Right cardiac atrium (tissue), 5 donors: ENCODE measurements around the gene PLEKHS1. TPM values are rescaled to one million over a fixed set of nuclear protein-coding genes. Genes with fewer than 3 reads are reported as not detected.
"Not testable (repeated sequence)": the region's sequence is repeated elsewhere in the genome, so short reads cannot be mapped to it uniquely, and the experiment has no call there.

Experiments
- ATAC-seq, 2 donors: fragments of 200-7000 bp; cut with Tn5 transposase; one replicate each; pipeline versions ENCODE4 v1.8.0 to v1.9.1; 2020; ENCODE audit warnings: moderate library complexity in 2 of 2, mild to moderate bottlenecking in 1 of 2
- DNase-seq, 3 donors: peaks; one replicate each; pipeline ENCODE4 v3.0.0-alpha.2; 2020
- H3K27ac ChIP-seq: one replicate; pipeline ENCODE4 v1.5.1; 2013; ENCODE audit warnings: mild to moderate bottlenecking, low read length, control low read depth, moderate library complexity
- H3K27me3 ChIP-seq: one replicate; pipeline ENCODE4 v1.6.1; 2013; ENCODE audit not compliant: control insufficient read depth, insufficient read depth
- H3K4me1 ChIP-seq: one replicate; pipeline ENCODE4 v1.6.1; 2013; ENCODE audit warnings: low read length; ENCODE audit not compliant: control insufficient read depth, insufficient read depth
- H3K4me3 ChIP-seq: one replicate; pipeline ENCODE4 v1.5.1; 2013; ENCODE audit warnings: low read length, control low read depth
- H3K9me3 ChIP-seq: one replicate; pipeline ENCODE4 v1.6.1; 2013; ENCODE audit warnings: low read length; ENCODE audit not compliant: control insufficient read depth
- WGBS: extraction: QIAGEN DNeasy Blood & Tissue Kit; methylation state at CpG from one replicate; pipeline ENCODE4 v1.1.7; 2013; 5-methylcytosine and 5-hydroxymethylcytosine counted together
- intact Hi-C, 4 donors: fragments of 100-400 bp; cut with DNase I; formaldehyde crosslinking; loops; one replicate each; pipeline versions ENCODE4 v1.11.0 to v1.14.0; 2022 to 2023
- polyA plus RNA-seq: library from polyadenylated mRNA; stranded (reverse); fragments of 200-250 nt; gene quantifications from one replicate; pipeline ENCODE4 v1.2.3, GENCODE V29; 2013
- total RNA-seq, 4 donors: library from RNA; stranded (reverse); fragmentation: NEBNext Ultra II Directional; extraction: Animal tissue kit (Norgen Biotek cat#: 25700); gene quantifications; one replicate each; pipeline ENCODE4 v1.2.1, GENCODE V29; 2021
- donor health status: healthy with polysubstance abuse.
- donor health status: DM: no; HTN: yes; CAD: no.
- donor health status: DM: no; HTN: no; CAD: no.
- donor health status: DM: no; HTN: yes; CAD: no; lungs with severe emphysema.
- donor health status: DM: yes; HTN: yes; CAD: no.

Gene PLEKHS1
- total and polyA plus RNA-seq, 5 donors = not detected

- Histone ChIP-seq H3K27ac (no peak overlapping the region), H3K4me1 (no peaks in the 10 kb centered on the region), H3K4me3 (no peak overlapping the region), H3K27me3 (no peaks in the 10 kb centered on the region), H3K9me3 (no peaks in the 10 kb centered on the region)
- DNase-seq = no peak
- intact Hi-C loops = loop anchor here in 2 of 4 donors (5.0 kb wide), 1 partner anchor 301 kb away; no protein-coding TSS in a partner anchor
- 76% methylated on average over 6 of the region's 6 CpGs for WGBS
- peak in 1 of 2 donors; percentile 40 for ATAC-seq
Measured at GRCh38 chr10:113801569-113801968, 50.1 kb downstream of the PLEKHS1 start.

- Histone ChIP-seq H3K27me3 (no peaks in the 10 kb centered on the region), H3K4me1 (no peaks in the 10 kb centered on the region), H3K4me3 (no peak overlapping the region), H3K27ac (no peak overlapping the region), H3K9me3 (no peaks in the 10 kb centered on the region)
- 49% methylated on average over 4 of the region's 4 CpGs for WGBS
- ATAC-seq (no peak), DNase-seq (no peak)
- intact Hi-C loops = loop anchor here in 2 of 4 donors (5.0 kb wide), 1 partner anchor 299 kb away; no protein-coding TSS in a partner anchor
Measured at GRCh38 chr10:113802997-113803396, 51.5 kb downstream of the PLEKHS1 start.

- DNase-seq = no peak
- WGBS = 96% methylated on average over 4 of the region's 4 CpGs
- H3K4me3 ChIP-seq = no peak overlapping the region
- H3K27ac ChIP-seq = no peak overlapping the region
- no peaks in the 10 kb centered on the region for H3K9me3 ChIP-seq
- no peak for ATAC-seq
- intact Hi-C loops = no loop called here
- H3K4me1 ChIP-seq = no peaks in the 10 kb centered on the region
- no peaks in the 10 kb centered on the region for H3K27me3 ChIP-seq
Measured at GRCh38 chr10:113806503-113806902, 55.0 kb downstream of the PLEKHS1 start.

- intact Hi-C loops = no loop called here
- DNase-seq = no peak
- Histone ChIP-seq H3K9me3 (no peaks in the 10 kb centered on the region), H3K27me3 (no peaks in the 10 kb centered on the region), H3K4me3 (no peak overlapping the region), H3K27ac (no peak overlapping the region), H3K4me1 (no peaks in the 10 kb centered on the region)
- no peak for ATAC-seq
- 84% methylated on average over 3 of the region's 3 CpGs for WGBS
Measured at GRCh38 chr10:113808168-113808567, 56.7 kb downstream of the PLEKHS1 start.

- H3K4me1 ChIP-seq, H3K4me3 ChIP-seq, H3K9me3 ChIP-seq, ATAC-seq, H3K27me3 ChIP-seq, intact Hi-C loops, H3K27ac ChIP-seq, DNase-seq: not testable (repeated sequence)
- 97% methylated on average over 1 of the region's 1 CpG for WGBS
Measured at GRCh38 chr10:113814700-113815099, 63.2 kb downstream of the PLEKHS1 start.

- WGBS = 72% methylated on average over 4 of the region's 4 CpGs
- no peak for DNase-seq
- intact Hi-C loops = no loop called here
- peaks cover 5% of the 10 kb centered on the region for H3K4me1 ChIP-seq
- ATAC-seq = no peak
- H3K27ac ChIP-seq = no peak overlapping the region
- no peaks in the 10 kb centered on the region for H3K9me3 ChIP-seq
- H3K27me3 ChIP-seq = no peaks in the 10 kb centered on the region
- H3K4me3 ChIP-seq = no peak overlapping the region
Measured at GRCh38 chr10:113819989-113820388, 68.5 kb downstream of the PLEKHS1 start.

GRCh38 chr10:113820507-113820906 is 69.0 kb downstream of the PLEKHS1 start:
- no peak for ATAC-seq
- DNase-seq = no peak
- Histone ChIP-seq H3K27me3 (no peaks in the 10 kb centered on the region), H3K9me3 (no peaks in the 10 kb centered on the region), H3K27ac (no peak overlapping the region), H3K4me1 (peaks cover 5% of the 10 kb centered on the region), H3K4me3 (no peak overlapping the region)
- intact Hi-C loops = no loop called here
- WGBS = 53% methylated on average over 8 of the region's 8 CpGs

- H3K4me3 ChIP-seq, ATAC-seq: not testable (repeated sequence)
- 79% methylated on average over 3 of the region's 3 CpGs for WGBS
Measured at GRCh38 chr10:113821306-113821705, 69.8 kb downstream of the PLEKHS1 start.

GRCh38 chr10:113822174-113822573 is 70.7 kb downstream of the PLEKHS1 start:
- H3K9me3 ChIP-seq = no peaks in the 10 kb centered on the region
- H3K27me3 ChIP-seq = no peaks in the 10 kb centered on the region
- DNase-seq (no peak), ATAC-seq (no peak)
- peaks cover 5% of the 10 kb centered on the region for H3K4me1 ChIP-seq
- intact Hi-C loops = no loop called here
- H3K4me3 ChIP-seq = no peak overlapping the region
- no peak overlapping the region for H3K27ac ChIP-seq
- 95% methylated on average over 7 of the region's 7 CpGs for WGBS

More at GRCh38 chr10:113821306-113821705, 69.8 kb downstream of the PLEKHS1 start:
- DNase-seq, H3K27ac ChIP-seq, H3K4me1 ChIP-seq, H3K27me3 ChIP-seq, H3K9me3 ChIP-seq, intact Hi-C loops: not testable (repeated sequence)

GRCh38 chr10:113823389-113823788 is 71.9 kb downstream of the PLEKHS1 start:
- Histone ChIP-seq H3K4me1 (peaks cover 3% of the 10 kb centered on the region), H3K4me3 (no peak overlapping the region), H3K27ac (no peak overlapping the region), H3K9me3 (no peaks in the 10 kb centered on the region), H3K27me3 (no peaks in the 10 kb centered on the region)
- no peak for ATAC-seq
- WGBS = 42% methylated on average over 4 of the region's 4 CpGs
- no peak for DNase-seq
- intact Hi-C loops = no loop called here

GRCh38 chr10:113825791-113826190 is 74.3 kb downstream of the PLEKHS1 start:
- H3K4me1 ChIP-seq = no peaks in the 10 kb centered on the region
- DNase-seq = no peak
- 48% methylated on average over 2 of the region's 2 CpGs for WGBS

GRCh38 chr10:113828567-113828966 is 77.1 kb downstream of the PLEKHS1 start:
- DNase-seq, H3K27me3 ChIP-seq, ATAC-seq, intact Hi-C loops, H3K4me1 ChIP-seq, H3K27ac ChIP-seq, H3K9me3 ChIP-seq, H3K4me3 ChIP-seq: not testable (repeated sequence)
- WGBS = 90% methylated on average over 10 of the region's 10 CpGs

More at GRCh38 chr10:113825791-113826190, 74.3 kb downstream of the PLEKHS1 start:
- intact Hi-C loops = no loop called here
- Histone ChIP-seq H3K9me3 (no peaks in the 10 kb centered on the region), H3K27me3 (no peaks in the 10 kb centered on the region), H3K27ac (no peak overlapping the region), H3K4me3 (no peak overlapping the region)
- no peak for ATAC-seq
